Measurements from ENCODE around the gene BPIFB1.

The BPIFB1 gene, protein sequence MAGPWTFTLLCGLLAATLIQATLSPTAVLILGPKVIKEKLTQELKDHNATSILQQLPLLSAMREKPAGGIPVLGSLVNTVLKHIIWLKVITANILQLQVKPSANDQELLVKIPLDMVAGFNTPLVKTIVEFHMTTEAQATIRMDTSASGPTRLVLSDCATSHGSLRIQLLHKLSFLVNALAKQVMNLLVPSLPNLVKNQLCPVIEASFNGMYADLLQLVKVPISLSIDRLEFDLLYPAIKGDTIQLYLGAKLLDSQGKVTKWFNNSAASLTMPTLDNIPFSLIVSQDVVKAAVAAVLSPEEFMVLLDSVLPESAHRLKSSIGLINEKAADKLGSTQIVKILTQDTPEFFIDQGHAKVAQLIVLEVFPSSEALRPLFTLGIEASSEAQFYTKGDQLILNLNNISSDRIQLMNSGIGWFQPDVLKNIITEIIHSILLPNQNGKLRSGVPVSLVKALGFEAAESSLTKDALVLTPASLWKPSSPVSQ

DNA sequence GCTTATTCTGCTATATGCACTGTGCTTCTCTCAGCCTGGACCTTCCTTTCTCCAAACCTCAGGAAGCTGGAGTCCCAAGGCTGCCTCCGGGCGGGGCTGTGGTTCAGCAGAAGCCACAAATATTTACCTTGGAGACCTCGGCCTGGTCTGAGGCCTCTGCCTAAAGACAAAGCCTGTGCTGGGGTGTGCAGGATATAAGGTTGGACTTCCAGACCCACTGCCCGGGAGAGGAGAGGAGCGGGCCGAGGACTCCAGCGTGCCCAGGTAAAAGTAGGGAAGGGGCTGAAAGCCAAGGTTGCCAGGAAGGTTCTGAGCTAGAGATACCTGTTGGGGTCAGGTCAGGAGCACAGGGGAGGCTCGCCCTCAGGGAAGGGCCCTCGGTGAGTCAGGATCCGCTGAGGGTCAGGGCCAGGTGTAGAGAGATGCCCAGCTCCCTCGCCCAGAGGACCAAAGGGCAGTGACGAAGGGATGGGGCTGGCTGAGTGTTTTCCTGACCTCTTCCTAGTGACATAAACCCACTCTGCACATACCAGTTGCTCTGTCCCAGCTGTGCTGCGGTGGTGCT lies at the start of gene BPIFB1:
BPIFB1 (plus strand) TSS at position 224 of the 565 bp plus-strand sequence. CDS start 2,860 bp downstream, outside the sequence.
- no peak within 1 kb of the TSS for H3K4me3 ChIP-seq (ENCODE audit: low read depth, low read length)
- no peak for DNase-seq (ENCODE audit: low read depth)
- TF ChIP-seq, protein P1, sequence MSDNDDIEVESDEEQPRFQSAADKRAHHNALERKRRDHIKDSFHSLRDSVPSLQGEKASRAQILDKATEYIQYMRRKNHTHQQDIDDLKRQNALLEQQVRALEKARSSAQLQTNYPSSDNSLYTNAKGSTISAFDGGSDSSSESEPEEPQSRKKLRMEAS (IDR thresholded peaks at IDR 0.05; ENCODE audit: low read depth, low read length), result no peak
- TF ChIP-seq MYC (IDR thresholded peaks at IDR 0.05; ENCODE audit: low read depth, low read length) (no peak), POLR2A (IDR thresholded peaks at IDR 0.05; ENCODE audit: extremely low read depth, insufficient read length) (no peak)
- TF ChIP-seq, protein P2, sequence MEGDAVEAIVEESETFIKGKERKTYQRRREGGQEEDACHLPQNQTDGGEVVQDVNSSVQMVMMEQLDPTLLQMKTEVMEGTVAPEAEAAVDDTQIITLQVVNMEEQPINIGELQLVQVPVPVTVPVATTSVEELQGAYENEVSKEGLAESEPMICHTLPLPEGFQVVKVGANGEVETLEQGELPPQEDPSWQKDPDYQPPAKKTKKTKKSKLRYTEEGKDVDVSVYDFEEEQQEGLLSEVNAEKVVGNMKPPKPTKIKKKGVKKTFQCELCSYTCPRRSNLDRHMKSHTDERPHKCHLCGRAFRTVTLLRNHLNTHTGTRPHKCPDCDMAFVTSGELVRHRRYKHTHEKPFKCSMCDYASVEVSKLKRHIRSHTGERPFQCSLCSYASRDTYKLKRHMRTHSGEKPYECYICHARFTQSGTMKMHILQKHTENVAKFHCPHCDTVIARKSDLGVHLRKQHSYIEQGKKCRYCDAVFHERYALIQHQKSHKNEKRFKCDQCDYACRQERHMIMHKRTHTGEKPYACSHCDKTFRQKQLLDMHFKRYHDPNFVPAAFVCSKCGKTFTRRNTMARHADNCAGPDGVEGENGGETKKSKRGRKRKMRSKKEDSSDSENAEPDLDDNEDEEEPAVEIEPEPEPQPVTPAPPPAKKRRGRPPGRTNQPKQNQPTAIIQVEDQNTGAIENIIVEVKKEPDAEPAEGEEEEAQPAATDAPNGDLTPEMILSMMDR (IDR thresholded peaks at IDR 0.05; ENCODE audit: low read depth, low read length), result no peak

DNA sequence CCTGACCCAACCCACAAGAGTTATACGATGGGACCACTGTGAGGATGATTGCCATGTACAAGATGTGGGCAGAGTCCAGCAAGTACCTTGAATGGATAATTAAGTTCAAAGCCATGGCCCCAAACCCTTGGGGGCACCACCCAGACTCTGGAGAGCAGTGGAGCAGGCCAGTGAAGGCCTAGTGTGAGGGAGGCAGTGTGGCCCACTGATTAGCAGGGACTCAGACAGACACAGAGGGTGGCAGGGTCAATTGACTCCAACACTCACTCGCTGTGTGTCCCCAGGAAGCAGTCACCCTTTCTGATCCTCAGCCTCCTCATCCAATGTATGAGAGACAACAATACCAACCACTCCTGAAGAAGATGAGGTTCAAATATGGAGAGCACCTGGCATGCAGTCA lies 49.0 kb upstream of the BPIFB1 start:
- TF ChIP-seq, protein P1 (IDR thresholded peaks at IDR 0.05; ENCODE audit: low read depth, low read length), result no peak
- TF ChIP-seq MYC (IDR thresholded peaks at IDR 0.05; ENCODE audit: low read depth, low read length) (no peak), POLR2A (IDR thresholded peaks at IDR 0.05; ENCODE audit: extremely low read depth, insufficient read length) (no peak)
- TF ChIP-seq, protein P2 (IDR thresholded peaks at IDR 0.05; ENCODE audit: low read depth, low read length), result no peak
- no peak overlapping the region for H3K4me3 ChIP-seq (ENCODE audit: low read depth, low read length)
- no peak for DNase-seq (ENCODE audit: low read depth)

DNA sequence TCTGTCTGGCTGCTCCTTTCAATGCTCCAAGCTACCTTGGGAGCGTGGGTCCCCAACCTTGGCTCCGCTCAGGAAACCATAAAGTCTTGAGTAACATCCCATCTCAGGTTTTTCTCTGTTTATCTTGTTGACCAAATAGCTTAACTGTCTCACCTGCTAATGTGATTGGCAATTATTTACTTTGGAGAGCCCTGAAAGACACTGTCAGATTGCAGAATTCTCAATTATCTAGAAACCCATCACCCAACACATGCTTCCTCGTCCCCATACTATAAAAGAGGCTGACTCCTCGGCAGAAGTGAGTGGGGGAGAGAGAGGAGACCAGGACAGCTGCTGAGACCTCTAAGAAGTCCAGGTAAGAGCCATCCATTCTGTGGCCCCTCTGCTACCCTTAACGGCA lies 47.3 kb upstream of the BPIFB1 start, which contains the start of gene BPIFA1:
BPIFA1 (plus strand) TSS at position 301 of the 400 bp plus-strand sequence. CDS start 1,716 bp downstream, outside the sequence.
- H3K4me3 ChIP-seq (ENCODE audit: low read depth, low read length), result no peak within 1 kb of the TSS
- TF ChIP-seq POLR2A (IDR thresholded peaks at IDR 0.05; ENCODE audit: extremely low read depth, insufficient read length) (no peak), MYC (IDR thresholded peaks at IDR 0.05; ENCODE audit: low read depth, low read length) (no peak)
- TF ChIP-seq, protein P2 (IDR thresholded peaks at IDR 0.05; ENCODE audit: low read depth, low read length), result no peak
- TF ChIP-seq, protein P1 (IDR thresholded peaks at IDR 0.05; ENCODE audit: low read depth, low read length), result no peak
- DNase-seq (ENCODE audit: low read depth), result no peak

DNA sequence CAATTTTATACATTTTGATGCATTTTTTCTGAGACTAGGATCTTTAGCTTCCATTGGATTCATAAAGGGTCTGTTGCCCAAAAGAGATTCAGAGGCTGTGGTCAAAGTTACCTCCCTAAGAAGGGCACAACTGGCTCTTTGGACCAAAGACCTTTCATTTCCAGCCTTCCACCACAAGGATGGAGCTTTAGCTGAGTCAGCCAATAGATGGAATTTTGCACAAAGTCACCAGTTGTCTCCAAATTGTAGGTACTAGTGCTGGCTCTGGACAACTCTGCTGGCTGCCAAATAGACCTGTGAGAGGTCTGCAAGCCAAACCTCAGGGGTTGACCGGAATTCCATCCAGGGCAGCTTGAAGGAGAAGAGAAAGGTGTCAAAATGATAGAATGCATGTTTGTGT lies 46.7 kb upstream of the BPIFB1 start:
- H3K4me3 ChIP-seq (ENCODE audit: low read depth, low read length), result no peak overlapping the region
- DNase-seq (ENCODE audit: low read depth), result no peak
- TF ChIP-seq, protein P2 (IDR thresholded peaks at IDR 0.05; ENCODE audit: low read depth, low read length), result no peak
- no peak for TF ChIP-seq POLR2A (IDR thresholded peaks at IDR 0.05; ENCODE audit: extremely low read depth, insufficient read length)
- TF ChIP-seq, protein P1 (IDR thresholded peaks at IDR 0.05; ENCODE audit: low read depth, low read length), result no peak
- no peak for TF ChIP-seq MYC (IDR thresholded peaks at IDR 0.05; ENCODE audit: low read depth, low read length)

DNA sequence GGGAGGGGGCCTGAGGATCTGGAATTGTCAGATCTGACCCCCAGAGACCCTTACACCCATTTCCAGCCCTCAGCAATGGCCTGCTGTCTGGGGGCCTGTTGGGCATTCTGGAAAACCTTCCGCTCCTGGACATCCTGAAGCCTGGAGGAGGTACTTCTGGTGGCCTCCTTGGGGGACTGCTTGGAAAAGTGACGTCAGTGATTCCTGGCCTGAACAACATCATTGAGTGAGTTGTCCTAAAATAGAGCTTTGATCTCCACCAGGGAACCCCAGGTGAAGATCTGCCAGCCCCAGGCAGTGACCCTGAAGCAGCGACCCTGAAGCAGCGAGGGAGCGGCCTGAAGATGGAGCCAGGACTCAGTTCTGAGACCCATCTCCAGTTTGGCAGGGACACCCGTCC lies 45.0 kb upstream of the BPIFB1 start:
- TF ChIP-seq MYC (IDR thresholded peaks at IDR 0.05; ENCODE audit: low read depth, low read length), result no peak
- TF ChIP-seq POLR2A (IDR thresholded peaks at IDR 0.05; ENCODE audit: extremely low read depth, insufficient read length), result no peak
- TF ChIP-seq, protein P1 (IDR thresholded peaks at IDR 0.05; ENCODE audit: low read depth, low read length), result no peak
- TF ChIP-seq, protein P2 (IDR thresholded peaks at IDR 0.05; ENCODE audit: low read depth, low read length), result no peak
- DNase-seq (ENCODE audit: low read depth), result no peak
- H3K4me3 ChIP-seq (ENCODE audit: low read depth, low read length), result no peak overlapping the region

All from NB4 (cell line).